Gastroesophageal sphincter (tissue), 4 donors: Measurements from ENCODE around the gene BTBD2. TPM values are rescaled to one million over a fixed set of nuclear protein-coding genes. Genes with fewer than 3 reads are reported as not detected.

ENCODE experiments used
- ATAC-seq: fragments of 150-250 bp; one replicate; pipeline ENCODE4 v1.9.1; 2016; ENCODE audit warnings: mild to moderate bottlenecking, moderate library complexity
- H3K27ac ChIP-seq, 4 donors: fragments of 200-600 bp; sonication (generic) in 3 of 4; 1 replicate in 3 of 4; 2 replicates in 1 of 4; pipeline ENCODE4 v1.5.1; 2016 to 2019
- H3K27me3 ChIP-seq: fragments of 200-600 bp; sonication (generic); one replicate; pipeline ENCODE4 v1.5.1; 2019
- H3K36me3 ChIP-seq, 2 donors: fragments of 200-600 bp; sonication (generic); one replicate each; pipeline ENCODE4 v1.5.1; 2019; ENCODE audit warnings: control low read depth in 1 of 2
- H3K4me1 ChIP-seq, 3 donors: fragments of 200-600 bp; sonication (generic); 1 replicate in 2 of 3; 2 replicates in 1 of 3; pipeline ENCODE4 v1.5.1; 2016 to 2019; ENCODE audit warnings: control low read depth in 2 of 3
- H3K4me3 ChIP-seq, 2 donors: fragments of 200-600 bp; sonication (generic); one replicate each; pipeline ENCODE4 v1.5.1; 2019; ENCODE audit warnings: mild to moderate bottlenecking in 1 of 2, moderate library complexity in 1 of 2
- H3K9me3 ChIP-seq, 3 donors: fragments of 200-600 bp; sonication (generic); one replicate each; pipeline ENCODE4 v1.5.1; 2017 to 2019; ENCODE audit warnings: control low read depth in 2 of 3
- EP300 ChIP-seq: sonication (generic); formaldehyde crosslinking; IDR thresholded peaks from one replicate; pipeline ENCODE4 v1.6.1; 2017; ENCODE audit warnings: antibody characterized with exemption, mild to moderate bottlenecking
- POLR2A ChIP-seq, 2 donors: fragments of 450-650 bp; IDR thresholded peaks; one replicate each; pipeline ENCODE4 v1.6.1; 2017; ENCODE audit warnings: antibody characterized with exemption in 2 of 2, mild to moderate bottlenecking in 2 of 2, moderate library complexity in 1 of 2
- POLR2AphosphoS5 ChIP-seq: sonication (generic); formaldehyde crosslinking; IDR thresholded peaks from one replicate; pipeline ENCODE4 v1.6.1; 2017; ENCODE audit warnings: antibody characterized with exemption
- WGBS, 2 donors: methylation state at CpG; one replicate each; pipeline ENCODE4 v1.1.5; 2018; ENCODE audit warnings: low coverage in 1 of 2; 5-methylcytosine and 5-hydroxymethylcytosine counted together
- total RNA-seq, 4 donors: library from RNA; depleted of rRNA; stranded (reverse); fragments of >200 nt; gene quantifications; one replicate each; pipeline ENCODE4 v1.1.0, GENCODE V29; 2016
- TF ChIP-seq, protein P1 (sequence below), 4 experiments: fragments of 200-600 bp in 2 of 4; fragments of 450-650 bp in 2 of 4; sonication (generic) in 1 of 4; IDR thresholded peaks; one replicate each; pipeline ENCODE4 v1.5.1; 2017 to 2019; ENCODE audit warnings: antibody characterized with exemption in 4 of 4, mild to moderate bottlenecking in 2 of 4, moderate library complexity in 2 of 4

The BTBD2 gene
- total RNA-seq, 4 donors from 2014 or later, result 44.0 to 125 (median 59.9) TPM

DNA sequence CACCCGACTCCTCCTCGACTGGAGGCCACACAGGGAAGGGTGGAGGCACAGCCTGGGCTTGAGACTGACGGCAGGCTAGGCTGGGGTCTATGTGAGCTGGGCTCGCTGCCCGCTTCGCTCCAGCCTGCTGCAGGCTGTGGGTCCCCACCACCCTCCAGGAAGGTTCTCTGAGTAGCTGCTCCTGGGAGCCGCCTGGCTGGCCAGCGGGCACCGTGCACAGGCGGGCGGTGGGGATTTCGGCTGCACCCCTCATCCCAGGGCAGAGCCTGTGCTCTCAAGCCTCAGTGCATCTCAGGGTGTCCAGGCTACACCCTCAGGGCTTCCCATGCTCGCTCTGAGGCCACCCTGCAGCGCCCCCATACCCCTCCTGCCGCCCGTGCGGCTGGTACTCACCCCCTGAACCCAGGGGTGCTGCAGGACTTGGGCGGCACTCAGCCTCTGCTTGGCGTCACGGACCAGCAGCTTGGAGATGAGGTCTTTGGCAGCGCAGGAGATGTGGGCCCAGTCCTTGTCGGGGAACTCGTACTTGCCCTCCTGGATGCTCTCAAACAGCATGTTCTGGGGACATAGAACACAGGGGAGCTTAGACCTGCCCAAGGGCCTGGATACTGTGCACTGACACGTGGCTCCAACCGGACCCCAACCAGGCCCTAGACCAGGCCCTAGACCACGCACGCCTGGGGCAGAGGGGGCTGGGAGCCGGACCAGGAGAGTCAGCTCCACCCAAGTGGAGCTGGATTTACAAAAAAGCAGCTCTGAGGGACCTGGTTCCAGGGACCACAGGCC is 25.3 kb upstream of the BTBD2 start:
- Histone ChIP-seq H3K4me3 (no peak overlapping the region), H3K36me3 (peaks cover 0 to 73% of the 10 kb centered on the region in 2 donors), H3K27ac (peak overlapping the region; percentile 79 to 99 (median 96)), H3K9me3 (peaks cover 0 to 4% (median 0%) of the 10 kb centered on the region in 3 donors), H3K27me3 (no peaks in the 10 kb centered on the region), H3K4me1 (peaks cover 0 to 88% (median 46%) of the 10 kb centered on the region in 3 donors)
- WGBS, 2 donors, result 77% methylated on average over 5 of the region's 28 CpGs; no CpG with 5 or more reads in 1 of the 2 donors
- TF ChIP-seq EP300, result no peak
- TF ChIP-seq POLR2AphosphoS5, result no peak
- no peak for TF ChIP-seq POLR2A (IDR thresholded peaks at IDR 0.05)
- TF ChIP-seq, protein P1, sequence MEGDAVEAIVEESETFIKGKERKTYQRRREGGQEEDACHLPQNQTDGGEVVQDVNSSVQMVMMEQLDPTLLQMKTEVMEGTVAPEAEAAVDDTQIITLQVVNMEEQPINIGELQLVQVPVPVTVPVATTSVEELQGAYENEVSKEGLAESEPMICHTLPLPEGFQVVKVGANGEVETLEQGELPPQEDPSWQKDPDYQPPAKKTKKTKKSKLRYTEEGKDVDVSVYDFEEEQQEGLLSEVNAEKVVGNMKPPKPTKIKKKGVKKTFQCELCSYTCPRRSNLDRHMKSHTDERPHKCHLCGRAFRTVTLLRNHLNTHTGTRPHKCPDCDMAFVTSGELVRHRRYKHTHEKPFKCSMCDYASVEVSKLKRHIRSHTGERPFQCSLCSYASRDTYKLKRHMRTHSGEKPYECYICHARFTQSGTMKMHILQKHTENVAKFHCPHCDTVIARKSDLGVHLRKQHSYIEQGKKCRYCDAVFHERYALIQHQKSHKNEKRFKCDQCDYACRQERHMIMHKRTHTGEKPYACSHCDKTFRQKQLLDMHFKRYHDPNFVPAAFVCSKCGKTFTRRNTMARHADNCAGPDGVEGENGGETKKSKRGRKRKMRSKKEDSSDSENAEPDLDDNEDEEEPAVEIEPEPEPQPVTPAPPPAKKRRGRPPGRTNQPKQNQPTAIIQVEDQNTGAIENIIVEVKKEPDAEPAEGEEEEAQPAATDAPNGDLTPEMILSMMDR (IDR thresholded peaks at IDR 0.05), result no peak
- no peak for ATAC-seq

DNA sequence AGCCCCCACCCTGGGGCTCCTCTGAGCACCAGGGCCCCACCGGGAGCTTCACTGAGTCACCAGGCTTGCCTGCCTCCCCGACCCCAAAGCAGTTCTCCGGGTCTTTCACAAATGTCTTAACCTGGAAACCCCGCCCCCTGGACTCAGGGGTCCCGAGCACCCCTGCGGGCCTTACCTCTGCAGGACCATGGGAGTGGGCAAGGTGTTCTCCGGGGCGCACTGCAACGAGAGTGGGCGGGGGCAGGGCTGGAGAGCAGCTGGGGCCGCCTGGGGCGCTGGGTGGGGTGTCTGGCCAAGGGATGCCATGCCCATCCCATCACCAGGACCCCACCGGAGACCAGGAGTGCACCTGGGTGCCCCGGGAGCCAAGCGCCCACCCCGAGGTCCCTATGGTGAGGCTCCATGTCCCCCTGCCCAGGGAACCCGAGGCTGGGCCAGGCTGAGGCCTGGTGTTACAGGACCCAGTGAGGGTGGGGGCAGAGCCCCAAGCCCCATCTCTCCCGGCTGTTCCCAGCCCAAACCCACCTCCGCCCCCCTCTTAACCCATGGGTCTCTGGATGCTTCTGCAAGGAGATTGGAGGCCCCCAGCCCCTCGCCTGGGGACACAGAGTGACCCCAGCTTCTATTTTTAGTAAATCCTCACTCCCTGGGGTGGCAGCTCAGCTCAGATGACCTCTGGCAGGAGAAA is 24.6 kb upstream of the BTBD2 start:
- no CpG with 5 or more reads among the region's 20 CpGs for WGBS, 2 donors
- Histone ChIP-seq H3K9me3 (peaks cover 0 to 11% (median 0%) of the 10 kb centered on the region in 3 donors), H3K4me1 (peaks cover 0 to 82% (median 38%) of the 10 kb centered on the region in 3 donors), H3K27me3 (no peaks in the 10 kb centered on the region), H3K36me3 (peaks cover 0 to 66% of the 10 kb centered on the region in 2 donors), H3K4me3 (no peak overlapping the region), H3K27ac (peak overlapping the region in 3 of 4 donors; percentile 94 to 99 (median 99))
- no peak for ATAC-seq
- TF ChIP-seq, protein P1 (IDR thresholded peaks at IDR 0.05), result no peak
- TF ChIP-seq POLR2A (IDR thresholded peaks at IDR 0.05) (no peak), POLR2AphosphoS5 (no peak), EP300 (no peak)

DNA sequence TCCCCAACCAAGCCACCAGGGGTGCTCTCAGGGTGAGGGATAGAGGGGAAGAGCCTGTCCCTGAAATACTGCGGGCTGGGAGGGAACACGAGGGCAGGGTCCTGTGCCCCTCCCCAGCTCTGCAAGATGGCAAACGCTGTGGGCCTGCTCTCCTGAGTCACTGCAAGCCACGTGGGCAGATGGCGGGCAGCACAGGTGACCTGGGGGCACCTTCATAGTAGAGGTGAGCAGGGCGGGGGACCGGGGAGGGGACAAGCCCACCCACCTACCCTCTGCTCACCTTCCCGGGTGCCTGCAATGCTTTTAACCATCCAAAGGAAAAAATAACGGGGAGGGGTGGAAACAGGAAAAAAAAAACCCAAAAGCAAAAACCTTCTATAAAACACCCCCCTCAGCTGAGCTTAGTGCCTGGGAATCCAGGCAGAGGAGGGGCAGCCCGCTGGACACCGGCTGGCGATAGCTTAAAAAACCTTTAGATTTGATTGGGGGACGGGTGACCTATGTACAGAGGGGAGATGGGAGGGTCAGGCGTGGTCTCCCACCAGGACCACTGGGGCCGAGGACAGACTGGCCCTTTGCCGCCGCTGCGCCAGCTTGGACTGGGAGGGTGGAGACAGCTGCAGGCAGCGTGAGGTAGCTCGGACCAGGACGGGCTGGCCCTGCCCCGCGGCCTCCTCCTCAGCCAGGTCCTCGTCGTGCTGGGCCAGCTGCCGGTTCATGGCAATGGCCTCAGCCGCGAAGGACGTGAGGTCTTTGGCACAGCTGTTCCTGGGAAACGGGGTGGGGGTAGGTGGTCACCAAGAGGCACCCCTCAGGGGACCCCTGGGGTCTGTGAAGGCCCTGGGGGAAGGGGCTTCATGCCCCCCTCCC is 23.8 kb upstream of the BTBD2 start:
- WGBS, 2 donors, result 64% methylated on average over 3 of the region's 30 CpGs; no CpG with 5 or more reads in 1 of the 2 donors
- peaks cover 0 to 13% (median 0%) of the 10 kb centered on the region in 3 donors for H3K9me3 ChIP-seq
- H3K4me3 ChIP-seq, result no peak overlapping the region
- ATAC-seq, result no peak
- H3K27me3 ChIP-seq, result no peaks in the 10 kb centered on the region
- peaks cover 0 to 58% of the 10 kb centered on the region in 2 donors for H3K36me3 ChIP-seq
- H3K27ac ChIP-seq, result peak overlapping the region in 3 of 4 donors; percentile 94 to 99 (median 99)
- TF ChIP-seq POLR2AphosphoS5 (no peak), POLR2A (IDR thresholded peaks at IDR 0.05) (no peak), EP300 (no peak)
- TF ChIP-seq, protein P1 (IDR thresholded peaks at IDR 0.05), result no peak
- H3K4me1 ChIP-seq, result peaks cover 0 to 82% (median 31%) of the 10 kb centered on the region in 3 donors

DNA sequence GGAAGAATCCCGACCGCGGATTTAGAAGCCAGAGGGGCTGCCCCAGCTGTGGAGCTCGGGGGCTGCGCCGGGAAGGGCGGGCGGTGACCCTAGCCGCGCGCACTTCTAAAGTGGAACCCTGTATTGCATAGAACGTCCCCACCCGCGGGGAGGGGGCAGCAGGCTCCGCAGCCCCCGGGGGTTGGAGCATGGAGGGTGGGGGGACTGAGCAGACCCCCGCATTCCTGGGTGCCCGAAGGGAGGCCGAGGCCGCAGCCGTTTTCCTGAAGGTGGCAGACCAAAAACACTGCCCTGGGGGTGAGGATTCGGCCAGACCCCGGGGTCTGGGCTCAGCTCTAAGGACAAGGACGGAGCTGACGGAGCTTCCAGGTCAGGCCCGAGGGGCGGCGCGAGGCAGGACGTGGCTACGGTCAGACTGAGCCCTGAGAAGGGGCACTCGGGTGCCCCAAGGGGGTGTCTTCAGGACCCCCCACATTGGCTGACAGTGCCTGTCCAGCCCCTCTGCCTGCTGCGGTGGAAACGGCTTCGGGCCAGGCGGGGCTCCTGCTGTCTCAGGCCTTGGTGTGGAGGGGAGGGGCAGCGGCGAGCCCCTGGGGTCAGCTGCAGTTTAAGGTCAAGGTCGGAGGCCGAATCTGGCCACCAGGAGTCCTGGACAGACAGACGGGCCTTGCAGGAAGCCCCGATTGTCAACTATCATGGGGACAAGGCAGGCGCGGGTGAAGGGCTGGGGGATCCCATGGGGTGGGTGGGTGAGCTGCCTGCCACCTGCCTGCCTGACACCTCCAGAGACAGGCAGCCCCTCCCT is 23.0 kb upstream of the BTBD2 start:
- Histone ChIP-seq H3K9me3 (peaks cover 0 to 13% (median 0%) of the 10 kb centered on the region in 3 donors), H3K4me1 (peaks cover 0 to 82% (median 25%) of the 10 kb centered on the region in 3 donors), H3K27ac (peak overlapping the region in 3 of 4 donors; percentile 94 to 99 (median 99)), H3K36me3 (peaks cover 0 to 54% of the 10 kb centered on the region in 2 donors), H3K4me3 (no peak overlapping the region), H3K27me3 (no peaks in the 10 kb centered on the region)
- TF ChIP-seq POLR2A (IDR thresholded peaks at IDR 0.05) (no peak), EP300 (no peak), POLR2AphosphoS5 (no peak)
- TF ChIP-seq, protein P1 (IDR thresholded peaks at IDR 0.05), result no peak
- ATAC-seq, result no peak
- 85 to 91% methylated on average over 7 to 8 of the region's 44 CpGs for WGBS, 2 donors
